Activated CD8-positive, alpha-beta T cell treated with anti-CD3 and anti-CD28 coated beads, Interleukin-2, amount 10 ng/mL, durations not matched to agents 7 days and 5 days (primary cell): ENCODE results near the gene CEP162. TPM values are rescaled to one million over a fixed set of nuclear protein-coding genes. Genes with fewer than 3 reads are reported as not detected.
"Not testable (repeated sequence)": the region's sequence is repeated elsewhere in the genome, so short reads cannot be mapped to it uniquely, and the experiment has no call there.

Source experiments
- ATAC-seq: fragments of 150-1000 bp; cut with Tn5 transposase; one replicate; pipeline ENCODE4 v1.10.0; 2021; ENCODE audit warnings: moderate library complexity
- CTCF ChIA-PET: fragments of 350-600 bp; sonication (Branson Sonifier 250); formaldehyde crosslinking; loops from one replicate; lab custom pipeline; 2021; ENCODE audit warnings: antibody characterized with exemption; lab: Charles Lee
- POLR2A ChIA-PET: fragments of 350-600 bp; sonication (Branson Sonifier 250); formaldehyde crosslinking; loops from one replicate; lab custom pipeline; 2021; ENCODE audit warnings: antibody characterized with exemption; lab: Charles Lee
- DNase-seq: peaks from one replicate; pipeline ENCODE4 v3.0.0-alpha.2; 2020
- H3K27ac Mint-ChIP-seq: one replicate; pipeline ENCODE4 v1.8.0; 2021; ENCODE audit warnings: mild to moderate bottlenecking, mixed read lengths
- H3K27me3 Mint-ChIP-seq: one replicate; pipeline ENCODE4 v1.8.0; 2021; ENCODE audit warnings: low read depth, mixed read lengths
- H3K36me3 Mint-ChIP-seq: one replicate; pipeline ENCODE4 v1.8.0; 2021; ENCODE audit warnings: low read depth, mixed read lengths
- H3K4me1 Mint-ChIP-seq: one replicate; pipeline ENCODE4 v1.8.0; 2021; ENCODE audit warnings: low read depth, mixed read lengths
- H3K4me3 Mint-ChIP-seq: one replicate; pipeline ENCODE4 v1.8.0; 2021; ENCODE audit warnings: mild to moderate bottlenecking, mixed read lengths
- H3K9me3 Mint-ChIP-seq: one replicate; pipeline ENCODE4 v1.8.0; 2022; ENCODE audit warnings: mixed read lengths; ENCODE audit not compliant: insufficient read depth
- total RNA-seq, 2 experiments: library from RNA; stranded (reverse); gene quantifications; one replicate each; pipeline ENCODE4 v1.2.3, GENCODE V29; 2021

CEP162 gene
- total RNA-seq, 2 experiments from 2014 or later, result 7.7 to 8.5 TPM

DNA sequence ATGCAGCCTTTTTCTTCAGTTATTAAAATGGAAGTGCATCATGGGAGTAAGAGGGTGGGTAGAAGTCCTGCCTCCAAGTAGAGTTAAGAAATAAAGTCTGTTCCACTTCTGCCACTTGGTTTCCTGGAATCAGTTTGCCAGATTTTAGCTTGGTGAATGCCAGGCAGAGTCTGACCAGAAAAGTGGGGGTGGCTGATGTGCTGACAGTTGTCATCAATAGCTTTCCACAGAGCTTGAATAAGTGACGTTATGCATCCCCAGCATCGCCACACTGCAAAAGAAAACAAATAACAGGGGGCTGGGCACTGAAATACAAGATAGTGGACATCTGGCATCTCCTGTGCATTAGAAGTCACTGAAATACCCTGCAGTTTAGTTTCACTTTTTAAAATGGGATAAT, 30.8 kb upstream of the CEP162 start:
- Mint-ChIP-seq H3K27ac (no peak overlapping the region), H3K4me1 (no peaks in the 10 kb centered on the region), H3K4me3 (no peak overlapping the region), H3K36me3 (no peaks in the 10 kb centered on the region), H3K27me3 (peaks cover 11% of the 10 kb centered on the region), H3K9me3 (no peaks in the 10 kb centered on the region)
- POLR2A ChIA-PET, result no interaction called here
- ATAC-seq (no peak), DNase-seq (no peak)
- CTCF ChIA-PET, result no interaction called here

DNA sequence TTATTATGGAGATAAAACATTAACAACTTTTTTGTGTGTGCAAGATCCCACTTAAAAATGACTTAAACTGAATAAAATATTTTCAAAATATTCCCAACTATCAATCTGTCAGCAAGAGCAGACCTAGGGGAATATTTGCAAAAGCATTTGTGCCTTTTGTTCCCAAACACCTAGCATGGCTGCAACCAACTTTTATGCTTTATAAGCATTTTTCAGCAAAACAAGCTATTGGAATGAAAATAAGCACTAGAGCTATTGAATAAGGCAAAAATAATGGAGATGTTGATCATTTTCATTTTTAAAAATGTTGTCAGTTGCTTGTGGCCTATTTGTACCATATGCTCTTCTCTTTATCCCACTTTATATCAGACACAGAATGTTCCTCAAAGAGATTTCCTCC, 28.2 kb upstream of the CEP162 start:
- Mint-ChIP-seq H3K36me3 (no peaks in the 10 kb centered on the region), H3K27ac (no peak overlapping the region), H3K4me1 (no peaks in the 10 kb centered on the region), H3K27me3 (peaks cover 11% of the 10 kb centered on the region), H3K9me3 (no peaks in the 10 kb centered on the region), H3K4me3 (no peak overlapping the region)
- CTCF ChIA-PET, result no interaction called here
- DNase-seq, result no peak
- ATAC-seq, result no peak
- POLR2A ChIA-PET, result no interaction called here

DNA sequence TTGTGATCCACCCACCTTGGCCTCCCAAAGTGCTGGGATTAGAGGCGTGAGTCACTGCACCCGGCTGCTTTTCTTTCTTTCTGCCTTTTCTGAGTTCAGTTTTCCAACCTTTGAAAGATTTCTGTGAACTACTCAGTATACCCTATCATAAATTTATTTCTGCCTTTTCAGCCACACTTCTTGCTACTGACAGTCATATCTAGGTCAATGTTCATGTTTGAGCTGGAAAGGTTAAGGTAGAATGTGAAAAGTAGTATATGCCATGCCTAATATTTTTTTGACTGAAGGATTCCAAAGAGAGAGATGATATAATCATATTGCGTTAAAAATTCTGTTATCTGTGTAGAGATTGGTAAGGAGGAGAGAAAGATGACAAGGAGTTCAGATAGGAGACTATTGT, 25.9 kb upstream of the CEP162 start:
- no peak overlapping the region for H3K4me3 Mint-ChIP-seq
- DNase-seq (no peak), ATAC-seq (no peak)
- no peaks in the 10 kb centered on the region for H3K9me3 Mint-ChIP-seq
- H3K36me3 Mint-ChIP-seq, result no peaks in the 10 kb centered on the region
- H3K27ac Mint-ChIP-seq, result no peak overlapping the region
- H3K27me3 Mint-ChIP-seq, result peaks cover 15% of the 10 kb centered on the region
- H3K4me1 Mint-ChIP-seq, result no peaks in the 10 kb centered on the region
- POLR2A ChIA-PET, result no interaction called here
- CTCF ChIA-PET, result no interaction called here

DNA sequence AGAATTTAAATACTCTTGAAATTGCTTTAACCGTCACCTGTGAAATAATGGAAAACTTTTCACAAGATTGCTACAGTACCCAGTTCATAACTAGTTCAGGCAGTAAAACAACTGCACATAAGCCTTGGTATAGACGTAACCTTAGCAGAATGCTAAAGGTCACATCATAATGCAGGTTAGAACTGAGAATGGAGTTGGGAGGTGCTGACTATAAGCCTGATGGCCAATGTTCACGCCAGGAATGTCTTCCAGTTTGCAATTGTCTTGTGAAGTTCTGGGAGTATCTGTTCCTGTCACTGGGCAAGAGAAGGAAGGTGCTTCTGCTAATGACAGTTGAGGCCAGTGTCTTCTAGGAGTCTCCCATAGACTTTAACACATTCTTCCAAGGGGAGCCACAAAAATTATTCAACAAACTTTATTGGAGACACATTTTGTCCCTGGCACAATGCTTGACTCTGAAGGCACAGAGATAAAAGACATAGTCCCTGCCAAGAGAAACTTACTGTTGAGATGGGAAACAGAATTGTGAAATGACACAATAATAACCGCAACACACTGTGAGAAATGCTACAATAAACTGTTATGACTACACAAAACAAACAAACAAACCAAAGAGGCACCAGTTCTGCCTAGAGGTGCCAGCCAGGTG, 24.6 kb upstream of the CEP162 start:
- no peaks in the 10 kb centered on the region for H3K4me1 Mint-ChIP-seq
- no peaks in the 10 kb centered on the region for H3K36me3 Mint-ChIP-seq
- no peak for DNase-seq

DNA sequence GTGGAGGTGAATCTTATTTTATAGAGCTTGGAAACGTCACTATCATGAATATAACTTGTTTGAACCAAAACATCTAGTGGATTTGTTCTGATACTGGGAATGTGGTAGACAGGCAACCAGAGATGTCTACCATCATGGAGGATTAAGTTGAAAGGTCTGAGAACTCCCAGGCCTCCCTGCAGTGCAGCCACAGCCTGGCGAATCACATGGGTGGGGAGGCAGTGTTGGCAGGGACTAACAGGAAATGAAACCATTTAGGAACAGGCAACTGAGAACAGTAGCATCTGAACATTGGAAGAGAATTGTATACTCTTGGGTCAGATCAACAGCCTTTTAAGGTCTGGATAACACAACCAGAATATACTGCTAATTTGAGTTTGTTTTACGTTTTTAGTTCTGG, 22.3 kb upstream of the CEP162 start:
- no peaks in the 10 kb centered on the region for H3K36me3 Mint-ChIP-seq
- POLR2A ChIA-PET, result no interaction called here
- no peaks in the 10 kb centered on the region for H3K9me3 Mint-ChIP-seq
- peaks cover 14% of the 10 kb centered on the region for H3K27me3 Mint-ChIP-seq
- CTCF ChIA-PET, result no interaction called here
- H3K27ac Mint-ChIP-seq, result no peak overlapping the region
- no peak overlapping the region for H3K4me3 Mint-ChIP-seq
- H3K4me1 Mint-ChIP-seq, result no peaks in the 10 kb centered on the region
- no peak for ATAC-seq
- DNase-seq, result no peak

More for the DNA sequence above, 24.6 kb upstream of the CEP162 start:
- Mint-ChIP-seq H3K9me3 (no peaks in the 10 kb centered on the region), H3K4me3 (no peak overlapping the region), H3K27me3 (peaks cover 19% of the 10 kb centered on the region), H3K27ac (no peak overlapping the region)
- ChIA-PET CTCF (no interaction called here), POLR2A (no interaction called here)
- ATAC-seq, result no peak

GRCh38 chr6:84244416-84245081, 17.1 kb upstream of the CEP162 start:
- ATAC-seq, CTCF ChIA-PET, H3K4me3 Mint-ChIP-seq, H3K4me1 Mint-ChIP-seq, H3K36me3 Mint-ChIP-seq, H3K9me3 Mint-ChIP-seq, POLR2A ChIA-PET, H3K27me3 Mint-ChIP-seq, DNase-seq, H3K27ac Mint-ChIP-seq: not testable (repeated sequence)

DNA sequence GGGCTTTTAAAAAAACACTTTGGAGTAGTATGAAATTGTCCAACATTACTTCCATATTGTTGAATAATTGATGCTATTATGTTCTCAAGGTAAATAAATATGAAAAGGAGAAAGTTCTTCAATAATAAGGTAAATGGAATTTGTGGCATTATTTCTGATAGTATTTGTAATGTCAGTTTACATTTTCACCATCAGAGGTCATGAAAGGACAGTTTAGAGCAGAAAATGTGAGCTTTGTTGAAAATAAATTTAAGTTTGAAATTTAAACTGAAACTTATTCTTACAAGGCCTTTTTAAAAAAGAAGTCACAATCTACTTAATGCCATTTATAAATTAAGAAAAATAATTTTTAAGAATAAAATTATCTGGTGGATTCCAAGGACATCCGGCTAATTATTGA, 15.8 kb upstream of the CEP162 start:
- no peaks in the 10 kb centered on the region for H3K9me3 Mint-ChIP-seq
- H3K4me3 Mint-ChIP-seq, result no peak overlapping the region
- CTCF ChIA-PET, result no interaction called here
- H3K27ac Mint-ChIP-seq, result no peak overlapping the region
- POLR2A ChIA-PET, result no interaction called here
- DNase-seq (no peak), ATAC-seq (no peak)
- no peaks in the 10 kb centered on the region for H3K4me1 Mint-ChIP-seq
- H3K36me3 Mint-ChIP-seq, result no peaks in the 10 kb centered on the region
- H3K27me3 Mint-ChIP-seq, result peaks cover 3% of the 10 kb centered on the region

- H3K4me1 Mint-ChIP-seq, result no peaks in the 10 kb centered on the region
- H3K27me3 Mint-ChIP-seq, result no peaks in the 10 kb centered on the region
- H3K4me3 Mint-ChIP-seq, result no peak overlapping the region
- DNase-seq (no peak), ATAC-seq (no peak)
- ChIA-PET POLR2A (no interaction called here), CTCF (interaction anchor here (1.7 kb wide), 1 partner anchor 15 kb away, joined by 7 read pairs; the partner anchor contains the start of gene CEP162)
- H3K9me3 Mint-ChIP-seq, result no peaks in the 10 kb centered on the region
- H3K27ac Mint-ChIP-seq, result no peak overlapping the region
- no peaks in the 10 kb centered on the region for H3K36me3 Mint-ChIP-seq
These were observed 14.8 kb upstream of the CEP162 start for GRCh38 chr6:84242265-84242664.

DNA sequence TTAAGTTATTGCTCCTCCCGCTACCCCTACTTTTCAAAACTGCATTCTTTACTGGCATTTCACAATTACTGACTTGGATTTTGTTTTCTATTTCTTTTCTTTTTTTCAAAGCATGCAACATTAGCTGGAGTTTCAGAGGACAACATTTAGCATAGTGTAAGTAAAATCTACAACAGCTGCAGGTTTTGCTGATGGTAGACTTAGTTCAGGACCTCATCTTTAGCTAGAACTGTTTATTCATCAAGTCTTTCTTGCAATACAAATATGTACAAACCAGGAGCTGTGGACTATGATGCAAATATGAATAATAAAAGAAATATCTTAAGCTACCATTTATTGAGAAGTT, 728 bp upstream of the CEP162 start:
- peak overlapping the region; percentile 93 for H3K27ac Mint-ChIP-seq
- H3K9me3 Mint-ChIP-seq, result no peaks in the 10 kb centered on the region
- peaks cover 18% of the 10 kb centered on the region for H3K27me3 Mint-ChIP-seq
- H3K4me3 Mint-ChIP-seq, result peak overlapping the region; percentile 98
- ATAC-seq, result no peak
- DNase-seq, result no peak
- H3K36me3 Mint-ChIP-seq, result no peaks in the 10 kb centered on the region
- peaks cover 23% of the 10 kb centered on the region for H3K4me1 Mint-ChIP-seq
- ChIA-PET CTCF (interaction anchor here (0.7 to 2.1 kb wide), 13 partner anchors 9 to 1161 kb away, joined by 3 to 16 read pairs (median 5); partner anchors contain the start of genes CYB5R4 and DOP1A), POLR2A (no interaction called here)

DNA sequence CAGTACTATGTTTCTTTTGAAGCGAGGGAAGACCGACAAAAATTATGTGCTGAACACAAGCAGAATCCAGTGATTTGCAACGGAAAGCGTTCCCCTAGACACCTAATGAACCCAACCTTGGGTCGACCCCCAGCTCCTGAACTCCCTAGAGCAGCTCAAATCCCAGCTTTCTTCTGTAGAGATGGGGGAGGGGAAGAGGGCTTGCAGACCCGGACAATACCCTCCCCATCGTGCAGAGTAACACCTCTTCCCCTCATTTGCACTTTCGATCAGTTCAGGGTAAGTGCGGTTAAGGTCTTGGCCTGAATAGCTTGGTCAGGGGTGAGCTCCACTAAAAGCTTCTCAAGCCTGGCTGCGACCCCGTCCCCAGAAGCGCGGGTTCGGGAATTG, 404 bp downstream of the CEP162 start:
- peak overlapping the region; percentile 93 for H3K27ac Mint-ChIP-seq
- ChIA-PET POLR2A (interaction anchor here (0.9 kb wide), 1 partner anchor 9 kb away, joined by 3 read pairs; no protein-coding TSS in a partner anchor), CTCF (interaction anchor here (0.5 to 2.1 kb wide), 8 partner anchors 10 to 367 kb away, joined by 3 to 16 read pairs (median 6); partner anchors contain the start of gene CYB5R4)
- no peak for DNase-seq
- peaks cover 12% of the 10 kb centered on the region for H3K27me3 Mint-ChIP-seq
- H3K36me3 Mint-ChIP-seq, result no peaks in the 10 kb centered on the region
- peak; percentile 12 for ATAC-seq
- H3K4me1 Mint-ChIP-seq, result peaks cover 23% of the 10 kb centered on the region
- peak overlapping the region; percentile 98 for H3K4me3 Mint-ChIP-seq
- no peaks in the 10 kb centered on the region for H3K9me3 Mint-ChIP-seq

DNA sequence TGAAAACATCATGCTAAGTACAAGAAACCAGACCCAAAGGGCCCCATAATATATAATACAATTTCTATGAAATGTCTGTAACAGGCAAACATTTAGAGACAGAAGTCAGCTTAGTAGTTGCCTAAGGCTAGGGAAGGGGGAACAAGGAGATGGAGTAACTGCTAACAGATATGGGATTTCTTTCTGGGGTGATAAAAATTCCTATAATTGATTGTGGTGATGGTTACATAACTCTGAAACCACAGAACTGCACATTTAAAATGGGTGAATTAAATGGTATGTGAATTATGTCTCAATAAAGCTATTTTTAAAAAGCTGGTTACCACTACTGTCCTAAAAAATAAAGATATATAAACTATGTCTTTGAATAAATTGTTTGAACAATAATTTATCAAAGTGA, 3.2 kb downstream of the CEP162 start:
- Mint-ChIP-seq H3K27me3 (no peaks in the 10 kb centered on the region), H3K36me3 (no peaks in the 10 kb centered on the region), H3K9me3 (no peaks in the 10 kb centered on the region), H3K27ac (no peak overlapping the region), H3K4me1 (peaks cover 23% of the 10 kb centered on the region), H3K4me3 (no peak overlapping the region)
- CTCF ChIA-PET, result interaction anchor here (0.6 kb wide), 1 partner anchor 1158 kb away, joined by 3 read pairs; the partner anchor contains the start of gene UBE3D
- POLR2A ChIA-PET, result no interaction called here
- no peak for ATAC-seq
- no peak for DNase-seq

DNA sequence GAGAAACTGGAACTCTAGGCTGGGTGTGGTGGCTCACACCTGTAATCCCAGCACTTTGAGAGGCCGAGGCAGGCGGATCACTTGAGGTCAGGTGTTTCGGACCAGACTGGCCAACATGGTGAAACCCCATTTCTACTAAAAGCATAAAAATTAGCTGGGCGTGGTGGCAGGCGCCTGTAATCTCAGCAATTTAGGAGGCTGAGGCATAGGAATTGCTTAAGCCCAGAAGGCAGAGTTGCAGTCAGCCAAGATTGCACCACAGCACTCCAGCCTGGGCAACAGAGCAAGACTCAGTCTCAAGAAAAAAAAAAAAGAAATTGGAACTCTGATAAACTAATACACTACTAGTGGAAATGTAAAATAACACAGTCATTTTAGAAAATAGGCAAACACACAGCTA, 3.8 kb downstream of the CEP162 start:
- DNase-seq, POLR2A ChIA-PET, H3K4me3 Mint-ChIP-seq, H3K27me3 Mint-ChIP-seq, H3K9me3 Mint-ChIP-seq, H3K27ac Mint-ChIP-seq, ATAC-seq, H3K36me3 Mint-ChIP-seq: not testable (repeated sequence)
- peaks cover 21% of the 10 kb centered on the region for H3K4me1 Mint-ChIP-seq
- CTCF ChIA-PET, result interaction anchor here (0.6 kb wide), 1 partner anchor 1158 kb away, joined by 3 read pairs; the partner anchor contains the start of gene UBE3D
